Gastrocnemius medialis (tissue), 4 donors: ENCODE data around the gene MAP1LC3C. TPM values are rescaled to one million over a fixed set of nuclear protein-coding genes. Genes with fewer than 3 reads are reported as not detected.

ENCODE experiments used
- ATAC-seq, 2 donors: fragments of 150-250 bp; one replicate each; pipeline ENCODE4 v1.9.1; 2016
- DNase-seq, 2 donors: peaks; one replicate each; pipeline ENCODE4 v3.0.0-alpha.2; 2019
- H3K27ac ChIP-seq, 4 donors: fragments of 200-600 bp; sonication (generic); 1 replicate in 1 of 4; 2 replicates in 3 of 4; pipeline ENCODE4 v1.5.1; 2016 to 2018; ENCODE audit warnings: mild to moderate bottlenecking in 2 of 4, moderate library complexity in 1 of 4
- H3K27me3 ChIP-seq, 3 donors: fragments of 200-600 bp; sonication (generic) in 2 of 3; 1 replicate in 1 of 3; 2 replicates in 2 of 3; pipeline versions ENCODE4 v1.5.1 to v1.6.0; 2016 to 2019; ENCODE audit warnings: mild to moderate bottlenecking in 1 of 3, moderate library complexity in 1 of 3
- H3K36me3 ChIP-seq, 2 donors: fragments of 200-600 bp; sonication (generic) in 1 of 2; one replicate each; pipeline ENCODE4 v1.5.1; 2017 to 2018
- H3K4me1 ChIP-seq, 2 donors: fragments of 200-600 bp; sonication (generic) in 1 of 2; one replicate each; pipeline ENCODE4 v1.5.1; 2016 to 2017; ENCODE audit warnings: mild to moderate bottlenecking in 2 of 2
- H3K4me3 ChIP-seq, 4 donors: fragments of 200-600 bp; sonication (generic) in 3 of 4; 1 replicate in 1 of 4; 2 replicates in 3 of 4; pipeline ENCODE4 v1.5.1; 2016 to 2019; ENCODE audit warnings: mild to moderate bottlenecking in 2 of 4
- H3K9me3 ChIP-seq, 3 donors: fragments of 200-600 bp; sonication (generic) in 2 of 3; 1 replicate in 1 of 3; 2 replicates in 2 of 3; pipeline ENCODE4 v1.5.1; 2016 to 2019
- CTCF ChIP-seq, 5 experiments: fragments of 450-650 bp in 3 of 5; fragments of 200-600 bp in 2 of 5; sonication (generic) in 2 of 5; IDR thresholded peaks in 4 of 5; conservative IDR thresholded peaks in 1 of 5; 1 replicate in 4 of 5; 2 replicates in 1 of 5; pipeline ENCODE4 v1.5.1; 2016 to 2019; ENCODE audit warnings: antibody characterized with exemption in 5 of 5, mild to moderate bottlenecking in 3 of 5, moderate library complexity in 3 of 5
- POLR2A ChIP-seq, 2 donors: fragments of 450-650 bp; IDR thresholded peaks; one replicate each; pipeline ENCODE4 v1.6.1; 2017; ENCODE audit warnings: antibody characterized with exemption in 2 of 2, mild to moderate bottlenecking in 2 of 2, moderate library complexity in 2 of 2
- in situ Hi-C, 4 donors: fragments of 200-750 bp; cut with MboI; loops; one replicate each; pipeline versions ENCODE4 v1.15.0 to v1.8.0; 2017; ENCODE audit warnings: low sequenced_read_pairs in 4 of 4
- intact Hi-C: fragments of 100-400 bp; cut with DNase I; formaldehyde crosslinking; loops from one replicate; pipeline ENCODE4 v1.15.1; 2023; ENCODE audit warnings: low total_unique reads
- total RNA-seq, 4 donors: library from RNA; depleted of rRNA; stranded (reverse); fragments of >200 nt; gene quantifications; one replicate each; pipeline versions ENCODE4 v1.1.0 to v1.2.3, GENCODE V29; 2016

Gene MAP1LC3C
- total RNA-seq, 4 donors from 2014 or later = 1.1 to 31.5 (median 3.5) TPM

GRCh38 chr1:242025681-242026080 is 26.8 kb upstream of the MAP1LC3C start:
- DNase-seq (no peak), ATAC-seq (no peak)
- TF ChIP-seq POLR2A (IDR thresholded peaks at IDR 0.05) (no peak), CTCF (IDR thresholded peaks at IDR 0.05 in 4 of 5, conservative IDR thresholded peaks at IDR 0.05 in 1 of 5) (no peak)
- in situ Hi-C loops (no loop called here), intact Hi-C loops (no loop called here)
- H3K9me3 ChIP-seq = no peaks in the 10 kb centered on the region
- no peaks in the 10 kb centered on the region for H3K4me1 ChIP-seq
- H3K27ac ChIP-seq = no peak overlapping the region
- no peaks in the 10 kb centered on the region for H3K36me3 ChIP-seq
- no peaks in the 10 kb centered on the region for H3K27me3 ChIP-seq
- H3K4me3 ChIP-seq = no peak overlapping the region

- H3K27me3 ChIP-seq = no peaks in the 10 kb centered on the region
- TF ChIP-seq CTCF (IDR thresholded peaks at IDR 0.05 in 4 of 5, conservative IDR thresholded peaks at IDR 0.05 in 1 of 5) (no peak), POLR2A (IDR thresholded peaks at IDR 0.05) (no peak)
- H3K36me3 ChIP-seq = no peaks in the 10 kb centered on the region
- ATAC-seq = no peak
- in situ Hi-C loops = loop anchor here in 2 of 4 donors (25.0 kb wide), 1 partner anchor 412 kb away; no protein-coding TSS in a partner anchor
- no peak overlapping the region for H3K4me3 ChIP-seq
- H3K9me3 ChIP-seq = no peaks in the 10 kb centered on the region
- no peak overlapping the region for H3K27ac ChIP-seq
- intact Hi-C loops = no loop called here
- no peaks in the 10 kb centered on the region for H3K4me1 ChIP-seq
- no peak for DNase-seq
Observed at GRCh38 chr1:242023805-242024204, 24.9 kb upstream of the MAP1LC3C start.

- ATAC-seq (no peak), DNase-seq (no peak)
- Histone ChIP-seq H3K27me3 (no peaks in the 10 kb centered on the region), H3K27ac (no peak overlapping the region), H3K4me3 (no peak overlapping the region), H3K9me3 (no peaks in the 10 kb centered on the region), H3K4me1 (no peaks in the 10 kb centered on the region), H3K36me3 (no peaks in the 10 kb centered on the region)
- in situ Hi-C loops (loop anchor here in 2 of 4 donors (25.0 kb wide), 1 partner anchor 407 kb away; no protein-coding TSS in a partner anchor), intact Hi-C loops (loop anchor here (5.0 to 10.0 kb wide), 2 partner anchors 124 to 407 kb away; no protein-coding TSS in a partner anchor)
- TF ChIP-seq CTCF (IDR thresholded peaks at IDR 0.05 in 4 of 5, conservative IDR thresholded peaks at IDR 0.05 in 1 of 5) (no peak), POLR2A (IDR thresholded peaks at IDR 0.05) (no peak)
Observed at GRCh38 chr1:242019018-242019417, 20.1 kb upstream of the MAP1LC3C start.

- H3K36me3 ChIP-seq = no peaks in the 10 kb centered on the region
- H3K4me3 ChIP-seq = no peak overlapping the region
- H3K4me1 ChIP-seq = no peaks in the 10 kb centered on the region
- H3K27ac ChIP-seq = no peak overlapping the region
- DNase-seq (peak; percentile 6 to 30), ATAC-seq (no peak)
- TF ChIP-seq POLR2A (IDR thresholded peaks at IDR 0.05) (no peak), CTCF (IDR thresholded peaks at IDR 0.05 in 4 of 5, conservative IDR thresholded peaks at IDR 0.05 in 1 of 5) (peak in 2 of 5 experiments; percentile 43 to 50)
- in situ Hi-C loops (loop anchor here in 2 of 4 donors (25.0 kb wide), 1 partner anchor 405 kb away; no protein-coding TSS in a partner anchor), intact Hi-C loops (loop anchor here (5.0 to 10.0 kb wide), 2 partner anchors 123 to 405 kb away; no protein-coding TSS in a partner anchor)
- H3K9me3 ChIP-seq = no peaks in the 10 kb centered on the region
- H3K27me3 ChIP-seq = no peaks in the 10 kb centered on the region
Observed at GRCh38 chr1:242017580-242018233, 18.8 kb upstream of the MAP1LC3C start.
